ENCODE data around the gene PKMYT1.

The PKMYT1 gene

GRCh38 chr16:2971985-2972784 is 8.1 kb downstream of the PKMYT1 start:
- DNase-seq: no peak

GRCh38 chr16:2971134-2971984 is 8.9 kb downstream of the PKMYT1 start:
- DNase-seq: no peak

GRCh38 chr16:2970563-2970962 is 9.7 kb downstream of the PKMYT1 start:
- no peak for DNase-seq

- DNase-seq: peak; percentile 60
These were observed 10.4 kb downstream of the PKMYT1 start for GRCh38 chr16:2969545-2970521.

GRCh38 chr16:2968738-2969544 is 11.3 kb downstream of the PKMYT1 start, which contains the start of gene PAQR4:
Gene PAQR4 (plus strand): TSS chr16:2969348. CDS start chr16:2969675, 327 bp downstream.
- DNase-seq: peak; percentile 83

- DNase-seq: peak; percentile 46
These were observed 11.9 kb downstream of the PKMYT1 start for GRCh38 chr16:2968368-2968737.

- no peak for DNase-seq
These were observed 12.5 kb downstream of the PKMYT1 start for GRCh38 chr16:2967721-2968161.

- DNase-seq: no peak
These were observed 13.0 kb downstream of the PKMYT1 start for GRCh38 chr16:2967211-2967631.

- DNase-seq: peak; percentile 36
These were observed 13.4 kb downstream of the PKMYT1 start for GRCh38 chr16:2966808-2967191.

GRCh38 chr16:2966043-2966807 is 14.0 kb downstream of the PKMYT1 start:
- no peak for DNase-seq

GRCh38 chr16:2964475-2965336 is 15.5 kb downstream of the PKMYT1 start:
- DNase-seq: peak; percentile 69

GRCh38 chr16:2963723-2964474 is 16.3 kb downstream of the PKMYT1 start, which contains the start of gene KREMEN2:
Gene KREMEN2 (plus strand): TSS chr16:2964275. CDS start chr16:2964521, 246 bp downstream.
- no peak for DNase-seq

- DNase-seq: peak; percentile 57
These were observed 17.0 kb downstream of the PKMYT1 start for GRCh38 chr16:2963074-2963722.

- no peak for DNase-seq
These were observed 17.7 kb downstream of the PKMYT1 start for GRCh38 chr16:2962334-2963073.

- no peak for DNase-seq
These were observed 19.8 kb downstream of the PKMYT1 start for GRCh38 chr16:2960183-2961010.

GRCh38 chr16:2959206-2959605 is 21.0 kb downstream of the PKMYT1 start:
- no peak for DNase-seq

GRCh38 chr16:2956579-2956956 is 23.7 kb downstream of the PKMYT1 start:
- no peak for DNase-seq
